ENCODE results near the gene BAZ2A. TPM values are rescaled to one million over a fixed set of nuclear protein-coding genes. Genes with fewer than 3 reads are reported as not detected.

Gene BAZ2A
- total RNA-seq, 2 experiments from 2014 or later: 65.4 to 65.8 TPM

DNA sequence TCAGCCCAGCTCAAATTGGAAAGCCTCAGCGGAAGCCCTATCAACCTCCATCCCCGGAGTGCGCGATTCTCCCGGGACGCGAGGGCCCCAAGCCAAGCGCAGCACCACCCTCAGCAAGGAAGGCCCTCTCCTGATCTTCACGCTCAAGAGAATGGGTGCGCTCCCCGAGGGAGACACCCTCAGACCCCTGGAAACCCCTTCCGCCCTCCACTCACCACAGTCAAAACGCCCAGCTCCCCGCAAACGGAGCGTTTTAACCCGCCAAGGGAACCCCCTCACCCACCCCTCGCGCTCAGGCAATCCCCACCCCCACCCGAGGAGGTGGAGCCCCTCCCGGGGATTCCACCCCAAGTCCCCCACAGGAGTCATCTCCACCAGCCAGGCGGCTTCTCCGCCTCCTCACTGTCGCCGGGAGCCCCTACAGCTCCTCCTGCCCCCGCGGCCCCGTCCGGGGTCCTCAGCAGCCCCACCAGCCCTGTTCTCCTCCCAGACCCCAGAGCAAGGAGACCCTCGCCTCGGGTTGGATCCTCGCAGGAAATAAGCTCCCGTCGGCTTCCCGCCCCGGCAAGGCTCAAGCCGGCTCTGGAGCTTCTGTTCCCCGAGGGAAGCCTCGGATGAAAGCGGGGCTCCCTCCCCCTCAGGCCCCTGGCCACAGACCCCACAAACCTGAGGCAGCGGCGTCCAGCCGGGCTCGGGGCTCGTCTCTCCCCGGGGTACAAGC, 507 bp downstream of the BAZ2A start:
- H3K9me3 Mint-ChIP-seq: no peaks in the 10 kb centered on the region
- H3K27me3 Mint-ChIP-seq: no peaks in the 10 kb centered on the region
- peak; percentile 52 for DNase-seq
- peaks cover 18% of the 10 kb centered on the region for H3K36me3 Mint-ChIP-seq
- peak overlapping the region; percentile 98 for H3K4me3 Mint-ChIP-seq
- H3K4me1 Mint-ChIP-seq: peaks cover 76% of the 10 kb centered on the region
- peak overlapping the region; percentile 82 for H3K27ac Mint-ChIP-seq

DNA sequence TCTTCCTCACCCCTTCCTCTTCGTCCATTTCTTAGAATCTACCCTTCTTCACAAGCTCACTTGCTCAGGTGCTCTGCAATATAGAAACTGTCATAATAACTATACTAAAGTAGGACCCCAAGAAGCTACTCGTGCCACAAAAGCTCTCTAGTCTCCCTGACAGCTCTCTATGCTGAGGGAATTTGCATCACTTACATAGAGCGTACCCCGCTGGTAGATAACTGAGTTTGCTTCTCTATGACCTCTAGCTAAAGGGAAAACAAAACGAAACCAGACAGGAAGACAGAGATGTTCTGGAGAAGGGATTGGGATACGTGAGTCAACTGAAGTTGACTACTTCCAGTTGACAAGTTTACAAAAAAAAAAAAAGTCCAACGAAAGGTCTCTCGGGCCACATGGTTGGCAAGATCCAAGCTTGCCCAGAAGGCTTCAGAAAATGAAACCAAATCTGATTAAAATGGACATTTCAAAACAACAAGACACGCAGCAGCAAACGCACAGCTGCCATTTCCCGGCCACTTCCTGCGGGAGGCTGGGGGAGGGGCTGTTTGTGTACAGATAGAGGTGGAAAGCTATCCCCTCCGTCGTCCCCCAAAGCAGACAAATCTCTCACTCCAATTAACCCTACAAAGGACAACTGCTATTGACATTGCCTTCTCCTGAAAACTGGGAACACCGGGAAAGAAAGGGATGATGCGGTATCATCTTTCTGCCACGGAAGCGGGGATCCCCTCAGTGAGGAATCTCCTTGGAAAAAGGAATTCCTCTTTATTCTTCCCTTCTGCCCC, 1.3 kb downstream of the BAZ2A start:
- peak overlapping the region; percentile 82 for H3K27ac Mint-ChIP-seq
- H3K27me3 Mint-ChIP-seq: no peaks in the 10 kb centered on the region
- peak; percentile 69 for DNase-seq
- peaks cover 78% of the 10 kb centered on the region for H3K4me1 Mint-ChIP-seq
- no peaks in the 10 kb centered on the region for H3K9me3 Mint-ChIP-seq
- peak overlapping the region; percentile 98 for H3K4me3 Mint-ChIP-seq
- H3K36me3 Mint-ChIP-seq: peaks cover 21% of the 10 kb centered on the region

DNA sequence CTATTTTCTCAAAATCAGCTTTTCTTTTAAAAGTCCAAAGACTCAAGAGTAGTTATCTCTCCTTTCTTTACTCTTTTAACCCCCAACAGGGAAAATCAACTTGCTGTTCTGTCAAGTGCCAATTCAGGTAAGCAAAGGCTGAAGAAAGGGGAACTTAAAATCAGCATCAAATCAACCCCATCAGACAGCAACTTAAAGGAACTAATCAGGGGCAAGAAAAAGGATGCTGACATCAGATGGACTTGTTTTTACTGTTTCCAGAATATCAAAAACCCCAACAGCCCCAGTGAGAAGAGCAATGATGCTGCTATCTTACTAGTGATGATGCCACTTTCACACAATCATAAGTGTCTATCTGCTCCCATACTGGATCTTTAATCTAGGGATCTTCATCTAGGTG, 3.4 kb downstream of the BAZ2A start:
- no peak for DNase-seq
- Mint-ChIP-seq H3K36me3 (peaks cover 24% of the 10 kb centered on the region), H3K27ac (peak overlapping the region; percentile 66), H3K4me3 (no peak overlapping the region), H3K27me3 (no peaks in the 10 kb centered on the region), H3K4me1 (peaks cover 67% of the 10 kb centered on the region), H3K9me3 (no peaks in the 10 kb centered on the region)

DNA sequence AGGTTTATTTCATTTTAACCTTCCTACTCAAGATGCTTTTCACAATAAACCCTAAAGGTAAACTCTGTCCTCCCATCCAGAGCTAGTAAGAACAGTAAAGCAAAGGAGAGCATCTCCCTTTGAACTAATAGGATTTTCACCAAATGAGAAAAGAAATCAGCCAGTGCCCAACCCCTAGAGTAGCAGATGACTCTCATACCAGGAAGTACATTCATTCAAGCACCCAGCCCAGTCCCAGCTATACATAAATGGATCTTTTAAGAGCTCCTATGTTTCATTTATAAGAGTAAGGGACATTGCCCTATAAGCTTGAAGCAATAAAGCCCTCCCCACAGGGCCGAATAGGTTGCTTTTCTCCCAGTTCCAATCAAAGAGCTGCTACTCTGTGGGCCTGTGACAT, 7.6 kb downstream of the BAZ2A start:
- Mint-ChIP-seq H3K4me3 (no peak overlapping the region), H3K36me3 (peaks cover 26% of the 10 kb centered on the region), H3K4me1 (peaks cover 52% of the 10 kb centered on the region), H3K27ac (peak overlapping the region; percentile 4), H3K9me3 (no peaks in the 10 kb centered on the region), H3K27me3 (no peaks in the 10 kb centered on the region)
- no peak for DNase-seq

DNA sequence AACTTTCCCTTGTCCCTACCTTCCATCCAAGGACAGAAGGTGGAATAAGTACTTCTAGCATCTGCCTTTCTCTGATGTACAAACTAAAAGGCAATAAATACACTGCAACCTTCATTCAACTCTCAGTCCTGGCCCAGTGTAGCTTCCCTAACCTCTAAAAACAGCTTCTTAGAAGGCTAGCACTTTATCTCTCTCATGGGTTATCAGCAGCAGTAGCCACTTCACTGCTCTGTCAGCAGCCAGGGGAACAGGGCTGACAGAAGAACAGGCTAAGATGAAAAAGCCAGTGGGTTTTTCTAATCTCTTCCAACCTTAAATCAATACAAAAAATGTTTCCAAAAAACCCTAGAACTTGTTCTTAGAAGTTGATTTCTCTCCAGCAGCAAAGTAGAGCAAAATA, 13.2 kb downstream of the BAZ2A start:
- Mint-ChIP-seq H3K9me3 (no peaks in the 10 kb centered on the region), H3K4me1 (peaks cover 20% of the 10 kb centered on the region), H3K4me3 (no peak overlapping the region), H3K27ac (peak overlapping the region; percentile 39), H3K36me3 (peaks cover 29% of the 10 kb centered on the region), H3K27me3 (no peaks in the 10 kb centered on the region)
- no peak for DNase-seq

DNA sequence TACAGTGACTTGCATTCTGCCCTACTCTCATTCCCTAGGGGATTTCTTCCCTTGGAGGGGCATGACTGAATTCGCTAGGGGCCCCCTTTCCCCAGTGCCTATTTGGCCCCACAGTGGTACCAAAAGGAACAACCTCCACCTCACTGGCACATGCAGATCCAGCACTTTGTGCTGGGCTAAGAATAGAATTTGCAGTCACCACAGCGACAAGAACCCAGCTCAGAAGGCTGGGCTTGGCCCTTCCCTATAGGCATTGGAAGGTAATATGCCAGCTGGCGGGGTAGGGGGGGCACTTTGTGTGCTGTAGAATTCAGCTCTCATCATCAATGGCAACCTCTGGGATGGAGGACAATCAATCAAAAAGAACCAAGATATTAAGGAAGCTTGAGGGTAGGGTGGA, 13.9 kb downstream of the BAZ2A start:
- H3K36me3 Mint-ChIP-seq: peaks cover 34% of the 10 kb centered on the region
- peak overlapping the region; percentile 32 for H3K27ac Mint-ChIP-seq
- H3K4me3 Mint-ChIP-seq: no peak overlapping the region
- H3K27me3 Mint-ChIP-seq: no peaks in the 10 kb centered on the region
- peaks cover 19% of the 10 kb centered on the region for H3K4me1 Mint-ChIP-seq
- H3K9me3 Mint-ChIP-seq: no peaks in the 10 kb centered on the region
- no peak for DNase-seq

DNA sequence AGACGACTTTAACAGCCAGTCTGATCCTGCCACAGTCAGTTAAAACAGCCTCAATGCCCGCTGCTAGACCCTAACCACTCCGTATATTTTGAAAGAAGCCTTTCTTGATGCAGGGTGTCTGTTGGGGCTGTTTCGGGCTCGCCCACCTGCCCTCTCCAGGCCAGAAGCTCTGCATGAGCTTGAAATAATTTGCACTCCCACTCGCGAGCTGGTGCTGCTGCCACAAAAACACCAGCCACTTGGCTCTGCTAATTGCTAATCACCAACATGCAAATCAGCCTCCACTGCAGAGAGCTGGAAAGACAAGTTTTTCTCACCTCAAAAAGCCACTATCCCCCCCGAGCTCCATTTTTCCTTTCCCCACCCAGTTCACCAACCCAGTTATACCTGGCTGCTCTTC, 15.5 kb downstream of the BAZ2A start:
- Mint-ChIP-seq H3K9me3 (no peaks in the 10 kb centered on the region), H3K4me3 (no peak overlapping the region), H3K27me3 (no peaks in the 10 kb centered on the region), H3K27ac (peak overlapping the region; percentile 12), H3K36me3 (peaks cover 40% of the 10 kb centered on the region), H3K4me1 (peaks cover 11% of the 10 kb centered on the region)
- no peak for DNase-seq

DNA sequence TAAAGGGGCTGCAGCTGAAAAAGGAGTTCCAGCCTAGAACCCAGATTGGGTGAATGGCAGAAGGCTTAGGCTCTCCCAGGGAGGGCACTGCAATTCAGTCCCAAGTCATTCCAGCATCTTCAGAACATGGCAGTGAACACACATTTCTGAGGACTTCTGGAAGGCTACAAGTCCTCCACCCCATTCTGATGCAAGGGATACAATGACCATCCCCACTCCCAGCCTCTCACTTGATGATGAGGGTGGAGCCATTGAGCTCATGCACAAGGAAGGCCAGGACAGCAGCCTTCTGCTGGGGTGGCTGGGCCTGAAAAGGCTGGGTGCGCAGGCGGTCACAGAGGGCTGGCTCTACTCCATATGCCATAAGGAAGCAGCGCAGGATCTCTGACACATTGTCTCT, 25.8 kb downstream of the BAZ2A start:
- no peak overlapping the region for H3K4me3 Mint-ChIP-seq
- H3K4me1 Mint-ChIP-seq: no peaks in the 10 kb centered on the region
- no peak for DNase-seq
- no peak overlapping the region for H3K27ac Mint-ChIP-seq
- no peaks in the 10 kb centered on the region for H3K9me3 Mint-ChIP-seq
- H3K27me3 Mint-ChIP-seq: no peaks in the 10 kb centered on the region
- H3K36me3 Mint-ChIP-seq: peaks cover 9% of the 10 kb centered on the region

DNA sequence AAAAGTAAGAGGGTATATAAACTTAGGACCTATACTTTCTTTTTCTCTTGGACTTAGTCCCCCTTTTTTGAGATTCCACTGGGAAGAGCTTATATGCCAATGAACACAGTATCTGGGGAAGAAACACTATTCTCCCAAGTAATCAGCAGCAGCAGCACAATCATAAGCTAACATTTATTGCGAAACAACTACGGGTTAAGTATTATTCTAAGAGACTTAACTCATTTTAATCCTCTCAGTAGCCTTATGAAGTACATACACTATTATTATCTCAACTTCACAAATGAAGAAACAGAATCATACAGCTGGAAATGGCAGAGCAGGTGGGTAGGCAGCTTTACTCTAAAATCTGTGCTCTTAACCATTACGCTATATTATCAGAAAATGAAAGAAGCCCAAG, 27.9 kb downstream of the BAZ2A start:
- DNase-seq: no peak
- no peak overlapping the region for H3K27ac Mint-ChIP-seq
- H3K27me3 Mint-ChIP-seq: no peaks in the 10 kb centered on the region
- H3K9me3 Mint-ChIP-seq: no peaks in the 10 kb centered on the region
- H3K36me3 Mint-ChIP-seq: peaks cover 9% of the 10 kb centered on the region
- H3K4me1 Mint-ChIP-seq: no peaks in the 10 kb centered on the region
- H3K4me3 Mint-ChIP-seq: no peak overlapping the region

DNA sequence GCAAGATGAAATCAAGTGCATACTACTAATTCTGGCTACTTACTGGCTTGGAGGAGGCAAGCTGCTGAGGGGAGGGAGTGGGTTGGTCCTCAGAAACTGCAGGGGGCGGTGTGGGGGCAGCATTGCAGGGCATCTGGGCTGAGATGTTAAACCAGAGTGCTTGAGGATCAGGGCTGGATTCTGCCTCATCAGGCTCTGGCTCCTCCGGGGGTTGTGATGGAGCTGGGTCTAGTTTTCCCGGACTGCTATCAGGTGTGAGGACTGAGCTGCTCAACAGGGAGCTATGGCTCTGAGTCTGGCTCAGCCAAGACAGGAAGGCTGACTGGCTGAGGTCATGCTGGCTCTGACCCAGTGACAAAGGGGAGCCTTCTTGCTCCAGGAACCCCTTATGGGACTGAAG, 28.6 kb downstream of the BAZ2A start:
- Mint-ChIP-seq H3K4me1 (peaks cover 4% of the 10 kb centered on the region), H3K36me3 (peaks cover 13% of the 10 kb centered on the region), H3K9me3 (no peaks in the 10 kb centered on the region), H3K27me3 (no peaks in the 10 kb centered on the region), H3K27ac (peak overlapping the region; percentile 19), H3K4me3 (no peak overlapping the region)
- peak; percentile 6 for DNase-seq

DNA sequence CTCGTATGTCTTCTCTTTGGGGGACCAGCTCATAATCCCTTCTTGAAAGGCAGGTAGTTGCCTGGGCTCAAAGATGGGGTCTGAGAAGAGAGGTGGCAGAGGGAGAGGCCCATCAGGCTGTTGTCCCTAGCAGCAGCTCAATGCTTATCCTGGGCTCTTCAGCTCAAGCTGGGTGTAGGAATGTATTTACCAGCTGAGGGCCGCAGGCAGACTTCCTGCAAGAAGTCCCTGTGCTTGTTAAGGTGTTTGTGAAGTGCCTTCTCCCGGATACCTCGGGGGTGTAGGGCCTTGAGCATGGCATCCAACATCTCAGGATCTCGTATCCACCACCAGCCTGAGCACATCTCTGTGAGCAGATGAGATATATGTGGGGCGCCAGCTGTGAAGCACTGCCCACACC, 29.4 kb downstream of the BAZ2A start:
- Mint-ChIP-seq H3K27me3 (no peaks in the 10 kb centered on the region), H3K27ac (peak overlapping the region; percentile 29)

DNA sequence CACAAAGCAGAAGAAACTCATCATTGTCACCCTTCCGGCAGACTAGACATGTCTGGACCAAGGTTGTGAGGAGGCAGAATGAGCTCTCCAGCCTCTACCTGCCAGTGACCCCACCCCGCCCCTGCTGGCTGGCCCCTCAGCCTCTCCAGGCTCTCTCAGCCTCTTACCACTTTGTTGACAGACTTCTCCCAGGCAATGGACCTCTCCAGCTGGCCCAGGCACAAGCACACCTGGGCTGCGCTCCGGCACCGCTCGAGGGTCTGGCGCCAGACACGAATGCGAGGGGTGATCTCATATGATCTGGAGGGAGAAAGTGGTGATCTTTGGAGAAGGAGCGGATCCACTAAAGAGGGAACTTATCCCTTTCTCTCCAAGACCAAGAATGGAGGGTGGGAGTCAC, 30.3 kb downstream of the BAZ2A start:
- Mint-ChIP-seq H3K27me3 (no peaks in the 10 kb centered on the region), H3K27ac (no peak overlapping the region), H3K4me3 (no peak overlapping the region), H3K4me1 (peaks cover 6% of the 10 kb centered on the region), H3K9me3 (no peaks in the 10 kb centered on the region), H3K36me3 (peaks cover 12% of the 10 kb centered on the region)
- no peak for DNase-seq

More for the DNA sequence above, 29.4 kb downstream of the BAZ2A start:
- DNase-seq: no peak
- Mint-ChIP-seq H3K36me3 (peaks cover 12% of the 10 kb centered on the region), H3K4me1 (peaks cover 6% of the 10 kb centered on the region), H3K9me3 (no peaks in the 10 kb centered on the region), H3K4me3 (no peak overlapping the region)

DNA sequence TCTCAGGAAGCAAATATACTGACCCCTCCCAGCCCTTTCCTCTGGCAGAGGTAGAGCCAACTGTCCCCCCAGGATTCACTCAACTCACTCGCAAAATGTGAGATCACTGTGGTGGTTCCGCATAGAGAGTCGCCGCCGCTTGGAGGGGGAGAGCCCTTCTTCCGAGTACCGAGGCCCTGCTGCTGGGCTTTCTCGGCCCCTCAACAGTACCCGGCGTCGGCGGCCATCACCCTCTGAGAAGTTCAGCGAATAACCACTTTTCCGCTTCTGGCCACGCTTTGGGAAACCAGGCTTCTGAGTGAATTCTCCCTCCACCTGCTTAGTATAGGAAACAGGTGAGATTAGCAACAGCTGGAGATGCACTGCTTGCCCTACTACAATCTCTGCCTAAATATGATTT, 31.1 kb downstream of the BAZ2A start:
- H3K36me3 Mint-ChIP-seq: peaks cover 12% of the 10 kb centered on the region
- H3K4me1 Mint-ChIP-seq: peaks cover 6% of the 10 kb centered on the region
- DNase-seq: no peak
- no peaks in the 10 kb centered on the region for H3K9me3 Mint-ChIP-seq
- no peaks in the 10 kb centered on the region for H3K27me3 Mint-ChIP-seq
- H3K4me3 Mint-ChIP-seq: no peak overlapping the region
- H3K27ac Mint-ChIP-seq: no peak overlapping the region

DNA sequence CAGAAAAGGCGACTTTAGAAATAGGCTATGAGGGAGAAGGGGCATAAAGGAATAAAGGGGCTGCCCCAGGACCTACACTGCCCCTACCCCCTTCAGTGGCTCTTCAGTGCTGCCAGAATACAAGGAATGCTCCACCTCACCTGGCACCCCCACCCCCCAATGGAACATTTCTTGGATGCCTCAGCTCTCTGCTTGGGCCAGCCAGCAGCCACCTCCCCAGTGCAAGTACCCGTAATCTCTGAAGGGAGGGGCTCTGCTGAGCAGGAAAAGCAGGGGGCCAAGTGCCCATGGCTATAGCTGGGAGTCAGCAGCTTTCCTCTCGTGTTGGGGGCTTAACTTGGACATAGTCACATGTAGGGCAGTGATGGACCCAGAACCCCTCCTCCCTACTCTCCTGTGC, 33.3 kb downstream of the BAZ2A start:
- H3K27me3 Mint-ChIP-seq: no peaks in the 10 kb centered on the region
- no peak overlapping the region for H3K4me3 Mint-ChIP-seq
- peaks cover 6% of the 10 kb centered on the region for H3K4me1 Mint-ChIP-seq
- DNase-seq: no peak
- H3K27ac Mint-ChIP-seq: no peak overlapping the region
- H3K9me3 Mint-ChIP-seq: no peaks in the 10 kb centered on the region
- peaks cover 12% of the 10 kb centered on the region for H3K36me3 Mint-ChIP-seq

DNA sequence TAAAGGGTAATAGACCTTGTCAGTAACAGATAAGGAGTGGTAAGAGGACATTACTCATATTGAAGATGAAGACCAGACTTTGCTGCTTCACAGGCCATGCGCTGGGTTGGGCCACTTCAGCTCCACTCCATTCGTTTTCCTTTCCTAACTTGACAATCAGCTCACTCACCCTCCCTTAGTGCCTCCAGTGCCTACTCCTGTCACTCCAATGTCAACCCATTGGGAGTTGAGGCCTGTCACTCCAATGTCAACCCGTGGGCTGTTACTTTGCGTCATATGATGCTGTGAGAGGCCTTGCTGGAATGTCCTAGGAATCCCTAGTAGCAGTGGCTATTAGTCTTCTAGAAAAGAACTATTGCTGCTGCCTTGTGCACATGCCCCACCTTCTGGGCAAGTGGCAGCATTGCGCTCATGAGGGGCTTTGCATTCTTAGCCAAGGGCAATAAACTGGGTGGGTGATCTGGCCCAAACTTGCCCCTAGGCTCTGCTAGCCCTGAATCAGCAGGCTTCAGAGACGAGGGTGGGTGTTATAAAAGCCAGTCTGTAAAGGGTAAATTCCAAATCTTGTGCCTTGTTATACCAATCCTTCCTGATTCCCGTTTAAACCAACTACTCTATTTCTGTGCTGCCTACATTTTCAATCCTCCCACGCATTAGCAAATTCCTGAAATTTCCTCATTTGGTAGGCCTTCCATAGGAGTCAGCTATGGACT, 36.1 kb downstream of the BAZ2A start:
- Mint-ChIP-seq H3K27ac (no peak overlapping the region), H3K4me3 (no peak overlapping the region), H3K36me3 (peaks cover 5% of the 10 kb centered on the region), H3K4me1 (peaks cover 8% of the 10 kb centered on the region), H3K9me3 (no peaks in the 10 kb centered on the region), H3K27me3 (no peaks in the 10 kb centered on the region)
- DNase-seq: peak; percentile 62
